ENCODE data around the gene ADARB2.

ADARB2 gene

DNA sequence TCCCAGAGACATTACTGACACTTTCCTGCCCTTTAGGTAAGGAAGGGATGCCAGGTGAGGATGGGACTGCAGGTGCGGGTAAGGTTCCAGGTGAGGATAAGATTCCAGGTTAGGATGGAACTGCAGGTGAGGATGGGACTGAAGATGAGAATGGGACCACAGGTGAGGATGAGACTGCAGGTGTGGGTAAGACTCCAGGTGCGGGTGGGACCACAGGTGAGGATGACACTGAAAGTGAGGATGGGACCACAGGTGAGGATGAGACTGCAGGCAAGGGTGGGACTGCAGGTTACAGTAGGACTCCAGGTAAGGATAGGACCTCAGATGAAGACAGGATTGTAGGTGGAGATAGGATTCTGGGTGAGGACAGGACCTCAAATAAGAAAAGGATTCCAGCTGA is 358.9 kb downstream of the ADARB2 start:
- FAIRE-seq: no peak

DNA sequence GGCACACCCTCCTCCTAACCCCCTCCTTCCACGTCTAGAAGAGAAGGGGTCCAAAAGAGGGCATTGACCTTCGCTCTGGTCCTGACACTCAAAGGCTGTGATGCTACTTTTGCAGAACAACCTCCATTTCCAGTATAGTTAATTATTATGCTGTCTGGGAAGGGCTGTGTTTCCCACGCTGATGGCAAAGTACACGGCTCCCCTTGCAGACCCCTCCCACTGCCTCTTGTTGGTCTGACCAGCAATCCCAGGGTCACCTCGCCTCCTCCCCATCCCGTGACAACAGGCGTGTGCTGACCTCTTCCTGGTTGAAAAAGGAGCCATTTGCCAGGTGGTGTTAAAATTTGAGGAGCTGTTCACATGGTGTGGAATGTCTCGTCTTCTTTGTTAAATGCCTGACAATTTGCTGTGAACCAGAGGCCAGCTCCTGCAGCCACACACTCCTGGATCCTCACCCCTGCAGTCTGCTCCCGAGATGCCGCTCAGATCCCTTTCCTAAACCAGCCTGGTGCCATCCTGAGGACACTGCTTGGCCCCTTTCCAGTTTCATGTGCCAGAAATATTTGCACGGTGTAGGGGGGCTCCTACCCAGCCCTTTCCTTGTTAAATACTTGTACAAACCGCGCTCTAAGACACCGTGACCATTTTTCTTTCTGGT is 359.5 kb downstream of the ADARB2 start:
- no peak for FAIRE-seq

- FAIRE-seq: no peak
Observed at GRCh38 chr10:1377231-1377630, 360.1 kb downstream of the ADARB2 start.

DNA sequence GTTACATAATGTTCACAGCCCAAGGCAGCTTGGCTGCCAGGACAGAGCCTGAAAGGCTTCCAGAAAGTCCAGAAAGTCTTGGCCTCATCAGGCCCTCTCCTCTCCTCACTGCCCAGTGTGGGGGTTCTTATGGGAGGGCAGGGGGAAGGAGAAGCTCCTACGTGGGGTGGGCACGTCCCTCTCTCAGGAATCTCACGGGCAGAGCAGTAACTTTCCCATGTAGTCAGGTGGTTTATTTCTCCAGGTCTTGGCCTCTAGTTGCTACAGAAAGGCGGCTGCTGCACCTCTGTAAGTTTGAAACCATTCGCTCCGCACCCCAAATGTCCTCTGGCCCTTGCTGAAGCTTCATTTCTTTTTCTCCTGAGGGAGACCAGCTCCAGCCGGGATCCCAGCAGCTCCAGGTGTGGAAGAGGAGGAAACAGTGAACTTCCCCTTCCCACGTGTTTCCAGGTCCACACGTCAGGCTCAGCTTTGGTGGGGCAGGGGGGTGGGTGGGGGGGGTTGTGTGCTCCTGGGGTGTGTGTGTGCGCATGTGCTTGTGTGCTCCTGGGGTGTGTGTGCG is 360.9 kb downstream of the ADARB2 start:
- FAIRE-seq: no peak

GRCh38 chr10:1375346-1376170 is 361.8 kb downstream of the ADARB2 start:
- no peak for FAIRE-seq

DNA sequence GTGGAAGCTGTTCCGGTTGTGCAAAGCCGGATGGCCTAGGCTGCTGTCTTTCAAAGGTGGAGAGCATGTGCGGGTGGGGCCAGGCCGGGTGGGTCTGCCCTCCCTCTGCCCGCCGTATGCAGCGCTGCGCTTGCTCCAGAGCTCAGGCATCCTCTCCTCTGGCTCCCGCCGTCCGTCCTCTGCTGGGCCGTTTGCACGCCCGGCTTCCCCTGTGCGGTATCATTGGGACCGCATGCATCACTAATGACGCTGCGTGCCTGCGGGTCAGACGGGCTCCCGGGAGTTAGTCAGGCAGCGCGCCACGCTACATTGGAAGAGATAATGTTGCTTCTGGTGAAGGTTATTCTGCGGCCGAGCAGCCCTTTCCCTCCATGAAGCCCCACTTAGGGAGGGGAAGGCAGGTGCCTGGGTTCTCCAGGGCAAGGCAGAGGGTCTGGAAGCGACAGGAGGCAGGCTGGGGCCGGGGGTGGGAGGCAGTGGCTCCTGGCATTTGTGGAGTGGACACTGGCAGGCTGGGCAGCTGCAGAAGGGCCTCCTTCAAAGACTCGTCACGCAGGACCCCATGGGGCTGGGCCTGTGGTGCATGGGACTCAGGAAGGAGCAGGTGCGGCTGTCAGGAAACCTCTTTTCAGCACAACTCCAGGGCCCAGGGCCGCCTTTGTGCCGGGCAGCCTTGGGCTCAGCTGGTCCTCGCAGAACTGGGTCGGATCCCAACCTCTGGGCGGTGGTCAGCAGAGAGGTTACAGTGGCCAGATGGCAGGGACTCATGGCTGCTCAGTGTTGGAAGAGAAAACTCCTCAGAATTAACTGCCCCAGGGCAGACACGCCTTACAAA is 362.6 kb downstream of the ADARB2 start:
- no peak for FAIRE-seq

DNA sequence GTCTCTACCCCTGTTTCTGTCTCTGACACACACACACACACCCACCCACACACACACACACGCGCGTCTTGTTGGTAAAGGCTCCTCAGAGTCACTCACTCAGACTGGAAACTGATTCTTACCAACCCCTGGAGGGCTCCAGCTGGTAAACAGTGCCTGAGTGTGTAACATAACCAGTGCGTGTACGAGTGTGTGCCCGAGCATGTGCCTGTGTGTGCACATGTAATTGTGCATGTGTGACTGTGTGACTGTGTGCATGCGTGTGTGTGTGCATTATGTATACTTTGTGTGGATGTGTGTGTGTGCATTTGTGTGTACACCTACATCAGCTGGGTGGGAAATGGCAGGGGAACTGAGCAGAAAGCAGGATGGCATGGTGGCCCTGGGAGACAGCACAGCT is 364.0 kb downstream of the ADARB2 start:
- FAIRE-seq: no peak

DNA sequence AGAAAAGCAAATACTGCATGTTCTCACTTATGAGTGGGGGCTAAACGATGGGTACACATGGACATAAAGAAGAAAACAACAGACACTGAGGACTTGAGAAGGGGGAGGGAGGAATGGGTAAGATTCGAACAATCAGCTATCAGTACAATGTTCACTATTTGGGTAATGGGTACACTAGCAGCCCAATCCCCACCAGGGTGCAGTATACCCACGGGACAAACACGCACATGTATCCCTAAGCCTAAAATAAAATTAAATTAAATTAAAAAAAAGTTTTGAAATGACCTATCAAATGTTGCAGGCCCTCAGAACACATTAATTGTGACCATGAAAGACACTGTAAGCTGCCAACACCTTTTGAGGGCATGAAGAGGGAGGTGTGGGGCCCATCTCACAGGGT is 365.1 kb downstream of the ADARB2 start:
- FAIRE-seq: no peak

- FAIRE-seq: no peak
Observed at GRCh38 chr10:1370298-1370697, 367.0 kb downstream of the ADARB2 start.

- no peak for FAIRE-seq
Observed at GRCh38 chr10:1369665-1370064, 367.7 kb downstream of the ADARB2 start.

DNA sequence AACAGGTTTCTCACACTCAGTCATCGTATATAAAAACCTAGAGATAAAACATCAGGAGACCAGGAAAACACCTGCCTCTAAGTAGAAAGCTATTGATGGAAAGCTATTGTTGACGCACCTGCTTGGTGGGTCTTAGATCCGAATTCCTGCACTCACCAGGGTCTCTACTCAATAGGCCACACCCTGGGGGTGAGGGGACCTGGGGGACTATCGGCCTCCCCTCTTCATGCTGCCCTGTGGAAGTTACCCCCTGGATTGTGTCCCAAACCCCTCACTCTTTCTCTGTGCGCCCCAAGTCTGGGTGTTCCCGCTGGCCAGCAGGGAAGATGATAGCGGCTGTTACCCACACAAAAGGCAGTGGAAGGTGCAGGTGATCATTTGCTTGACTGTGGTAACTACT is 368.1 kb downstream of the ADARB2 start:
- no peak for FAIRE-seq

- no peak for FAIRE-seq
Observed at GRCh38 chr10:1368842-1369171, 368.5 kb downstream of the ADARB2 start.

DNA sequence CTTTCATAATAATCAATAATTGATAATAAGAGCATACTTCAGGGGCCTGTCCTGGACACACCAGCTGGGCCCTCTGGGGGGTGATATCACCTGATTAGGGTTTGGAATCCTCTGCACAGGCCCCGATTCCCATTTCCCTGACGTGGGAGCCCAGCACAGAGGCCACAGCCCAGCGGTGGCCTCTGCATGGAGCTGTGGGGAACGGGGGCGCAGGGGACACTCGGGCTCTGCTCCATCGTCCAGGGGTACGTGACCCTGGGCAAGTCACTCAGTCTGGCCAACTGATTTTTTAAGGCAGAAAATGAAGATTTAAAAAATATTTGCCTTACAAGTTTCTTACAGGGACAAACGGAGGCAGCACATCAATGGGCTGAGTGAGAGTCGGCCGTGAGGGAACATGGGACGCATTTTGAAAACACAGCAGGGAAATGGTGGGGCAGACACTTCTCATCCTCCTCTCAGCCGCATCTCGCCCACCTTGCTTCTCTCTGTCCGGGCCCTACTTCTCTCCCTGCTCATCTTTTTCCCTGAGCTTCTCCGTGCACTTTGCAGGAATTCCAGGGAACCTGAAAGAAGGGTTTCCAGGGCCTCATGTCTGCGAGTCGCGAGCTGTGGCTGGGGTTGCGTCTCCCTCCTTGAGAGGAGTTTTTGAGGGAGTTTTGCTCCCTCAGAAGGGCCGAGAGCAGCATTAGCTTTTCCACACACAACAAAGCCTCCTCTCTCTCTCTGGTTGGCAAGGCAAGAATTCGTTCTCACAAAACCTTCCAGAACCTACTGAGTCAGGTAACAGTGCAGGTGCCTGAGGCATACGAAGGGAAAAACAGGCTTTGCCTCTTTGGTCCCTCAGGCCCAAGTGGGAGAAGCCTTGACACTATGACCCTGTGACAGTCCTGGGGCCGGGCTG is 369.1 kb downstream of the ADARB2 start:
- FAIRE-seq: no peak

DNA sequence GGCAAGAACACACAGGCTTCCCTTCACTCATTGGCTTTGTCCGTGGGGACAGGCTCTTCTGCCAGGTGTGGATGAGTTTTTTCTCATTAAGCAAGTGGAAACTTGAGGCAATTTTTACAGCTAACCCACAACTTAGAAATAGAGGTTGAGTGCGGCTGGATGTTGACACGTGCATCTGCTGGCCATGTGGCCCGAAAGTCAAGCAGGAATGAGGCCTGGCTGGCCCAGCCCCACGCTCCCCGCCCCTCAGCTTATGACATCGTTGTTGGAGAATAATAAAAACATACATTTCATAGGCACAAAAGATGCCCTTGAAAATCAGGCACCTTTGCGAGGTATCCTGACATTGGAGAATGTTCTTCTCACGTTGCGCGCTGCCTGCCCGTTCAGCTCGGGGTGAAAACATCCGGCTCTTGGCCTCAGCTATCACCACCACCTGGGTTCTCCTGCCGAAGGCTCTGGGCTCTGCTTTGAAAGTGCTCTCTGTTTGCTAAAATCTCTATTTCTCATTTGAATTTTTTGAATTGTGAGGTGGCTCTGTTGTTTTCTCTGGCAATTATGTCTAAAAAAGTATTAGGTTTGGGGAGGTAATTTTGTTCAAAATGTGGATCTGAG is 370.4 kb downstream of the ADARB2 start:
- FAIRE-seq: no peak

GRCh38 chr10:1366322-1366691 is 371.0 kb downstream of the ADARB2 start:
- no peak for FAIRE-seq

GRCh38 chr10:1365540-1366321 is 371.6 kb downstream of the ADARB2 start:
- no peak for FAIRE-seq

DNA sequence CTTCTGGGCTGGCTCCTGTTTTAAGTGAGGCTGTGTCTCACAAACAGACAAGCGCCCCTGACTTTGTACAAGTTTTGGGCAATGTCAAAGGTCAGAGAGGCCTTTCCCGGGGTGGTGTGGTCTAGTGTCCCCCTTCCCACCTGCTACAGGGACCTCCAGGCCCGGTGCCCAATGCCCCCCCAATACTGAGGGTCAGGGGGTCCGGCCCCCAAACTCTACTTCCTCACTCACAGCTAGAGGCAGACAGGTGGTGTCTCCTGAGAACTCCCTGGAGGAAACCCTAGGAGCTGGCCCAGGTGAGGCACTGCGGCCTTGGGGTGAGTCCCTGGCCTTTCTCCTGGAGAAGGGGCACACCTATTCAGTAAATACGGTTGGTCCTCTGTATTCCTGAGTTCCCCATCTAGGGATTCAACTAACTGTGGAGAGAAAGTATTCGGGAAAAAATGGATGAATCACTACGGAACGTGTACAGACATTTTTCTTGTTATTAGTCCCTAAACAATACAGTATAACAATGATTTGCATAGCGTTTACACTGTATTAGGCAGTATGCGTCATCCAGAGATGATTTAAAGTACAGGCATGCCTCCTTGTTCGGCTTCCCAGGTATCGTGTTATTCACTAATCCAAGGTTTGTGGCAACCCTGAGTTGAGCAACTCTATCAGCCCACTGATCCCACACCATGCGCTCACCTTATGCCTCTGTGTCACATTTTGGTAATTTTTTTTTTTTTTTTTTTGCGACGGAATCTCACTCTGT is 373.0 kb downstream of the ADARB2 start:
- no peak for FAIRE-seq

GRCh38 chr10:1363446-1364121 is 373.7 kb downstream of the ADARB2 start:
- FAIRE-seq: no peak

- FAIRE-seq: no peak
Observed at GRCh38 chr10:1362589-1363445, 374.5 kb downstream of the ADARB2 start.
